H1 (cell line): ENCODE measurements around the gene CNNM2. TPM values are rescaled to one million over a fixed set of nuclear protein-coding genes. Genes with fewer than 3 reads are reported as not detected.

ENCODE experiments used
- CBX5 ChIP-seq: fragments of 300-800, 300-1000 bp; sonication (generic); IDR thresholded peaks from 2 replicates; pipeline ENCODE4 v1.7.1; 2016; ENCODE audit warnings: antibody characterized with exemption, low read length, low read depth
- CHD1 ChIP-seq: IDR thresholded peaks from 2 replicates; pipeline ENCODE4 v1.6.1; 2012; ENCODE audit warnings: low read depth, low read length, improper control_type of control experiment
- CHD7 ChIP-seq: fragments of 300-600 bp; sonication (generic); IDR thresholded peaks from 2 replicates; pipeline ENCODE4 v1.7.1; 2012; ENCODE audit warnings: low read length, moderate library complexity, mild to moderate bottlenecking, inconsistent platforms; ENCODE audit not compliant: insufficient replicate concordance
- EZH2 ChIP-seq: fragments of 200-600 bp; sonication (generic); IDR thresholded peaks from 2 replicates; pipeline ENCODE4 v1.7.1; 2012; ENCODE audit warnings: low read depth, mild to moderate bottlenecking, moderate library complexity, low read length, inconsistent platforms; ENCODE audit not compliant: severe bottlenecking
- JUND ChIP-seq: IDR thresholded peaks from 2 replicates; pipeline ENCODE4 v1.6.1; 2011; ENCODE audit warnings: mild to moderate bottlenecking, improper control_type of control experiment, low read length
- KDM1A ChIP-seq: fragments of 200-600, 300-600 bp; sonication (generic); IDR thresholded peaks from 2 replicates; pipeline ENCODE4 v1.7.1; 2016; ENCODE audit warnings: mild to moderate bottlenecking, low read length, borderline replicate concordance
- NANOG ChIP-seq: IDR thresholded peaks from 2 replicates; pipeline ENCODE4 v1.6.1; 2011; ENCODE audit warnings: low read length, low read depth, mild to moderate bottlenecking, inconsistent platforms; ENCODE audit not compliant: insufficient read depth, poor library complexity, severe bottlenecking
- RXRA ChIP-seq: IDR thresholded peaks from 2 replicates; pipeline ENCODE4 v1.6.1; 2011; ENCODE audit warnings: low read depth, mild to moderate bottlenecking, low read length, moderate library complexity; ENCODE audit not compliant: insufficient read depth
- SIN3A ChIP-seq, 2 experiments: IDR thresholded peaks in 1 of 2; conservative IDR thresholded peaks in 1 of 2; 2 replicates each; pipeline ENCODE4 v1.6.1; 2011 to 2012; ENCODE audit warnings: low read length in 2 of 2, improper control_type of control experiment in 1 of 2, low read depth in 1 of 2, mild to moderate bottlenecking in 1 of 2
- SIRT6 ChIP-seq: IDR thresholded peaks from one replicate; pipeline ENCODE4 v1.7.1; 2012; ENCODE audit warnings: low read length, inconsistent platforms
- polyA plus RNA-seq, 7 experiments: library from polyadenylated mRNA; depleted of rRNA in 3 of 7; stranded (reverse) in 5 of 7; unstranded in 2 of 7; fragments of >200 nt in 5 of 7; fragments of 200-250 nt in 2 of 7; gene quantifications; 1 replicate in 5 of 7; 2 replicates in 1 of 7; 4 replicates in 1 of 7; pipeline versions ENCODE4 v1.2.1 to v1.2.3, GENCODE V29; 2011 to 2013; ENCODE audit warnings: missing spikeins in 2 of 7, mixed read lengths in 2 of 7
- total RNA-seq: library from RNA; stranded (reverse); fragmentation: NEBNext Ultra II Directional; extraction: Animal tissue kit (Norgen Biotek cat#: 25700); gene quantifications from 2 replicates; pipeline ENCODE4 v1.2.1, GENCODE V29; 2021

The CNNM2 gene
- total and polyA plus RNA-seq, 2 of the 8 experiments (the other 6 are each of a cell fraction or from before 2014, with no cell fraction given), result 7.3 to 23.6 TPM

- TF ChIP-seq CHD7, result no peak
- TF ChIP-seq SIRT6, result no peak
- TF ChIP-seq EZH2, result no peak
- TF ChIP-seq CHD1, result no peak
- peak; percentile 43 to 75; a peak in 2 of 4 replicates for TF ChIP-seq SIN3A (conservative IDR thresholded peaks at IDR 0.05 in 1 of 2, IDR thresholded peaks at IDR 0.05 in 1 of 2; ENCODE audit: low read depth in 1 of 2, low read length in 2 of 2)
- no peak for TF ChIP-seq NANOG
- no peak for TF ChIP-seq CBX5
- no peak for TF ChIP-seq RXRA
- no peak for TF ChIP-seq KDM1A
- no peak for TF ChIP-seq JUND
These were observed 2.1 kb downstream of the CNNM2 start (continued) for GRCh38 chr10:102919992-102920739.
